Activated CD8-positive, alpha-beta T cell treated with anti-CD3 and anti-CD28 coated beads for 36 hours (primary cell): ENCODE data around the gene ZSWIM1. TPM values are rescaled to one million over a fixed set of nuclear protein-coding genes. Genes with fewer than 3 reads are reported as not detected.
A peak's percentile ranks its signal among the peaks of the same experiment; 100 is the strongest.

ENCODE experiments used
- ATAC-seq: fragments of 200-7000 bp; cut with Tn5 transposase; one replicate; pipeline ENCODE4 v1.10.0; 2021; ENCODE audit warnings: mild to moderate bottlenecking, moderate library complexity
- CTCF ChIA-PET: fragments of 350-600 bp; sonication (Branson Sonifier 250); formaldehyde crosslinking; loops from one replicate; lab custom pipeline; 2021; ENCODE audit warnings: antibody characterized with exemption; lab: Charles Lee
- POLR2A ChIA-PET: fragments of 350-600 bp; sonication (Branson Sonifier 250); formaldehyde crosslinking; loops from one replicate; lab custom pipeline; 2021; ENCODE audit warnings: antibody characterized with exemption; lab: Charles Lee
- DNase-seq: peaks from one replicate; pipeline ENCODE4 v3.0.0-alpha.2; 2020
- H3K27ac Mint-ChIP-seq: one replicate; pipeline ENCODE4 v1.8.0; 2021; ENCODE audit warnings: mild to moderate bottlenecking, mixed read lengths
- H3K27me3 Mint-ChIP-seq: one replicate; pipeline ENCODE4 v1.8.0; 2021; ENCODE audit warnings: mixed read lengths
- H3K36me3 Mint-ChIP-seq: one replicate; pipeline ENCODE4 v1.8.0; 2021; ENCODE audit warnings: low read depth, mixed read lengths
- H3K4me1 Mint-ChIP-seq: one replicate; pipeline ENCODE4 v1.8.0; 2021; ENCODE audit warnings: low read depth, mixed read lengths
- H3K4me3 Mint-ChIP-seq: one replicate; pipeline ENCODE4 v1.8.0; 2021; ENCODE audit warnings: mild to moderate bottlenecking, moderate library complexity, mixed read lengths
- H3K9me3 Mint-ChIP-seq: one replicate; pipeline ENCODE4 v1.8.0; 2021; ENCODE audit warnings: mixed read lengths
- intact Hi-C: fragments of 100-400 bp; cut with micrococcal nuclease; formaldehyde crosslinking; loops from one replicate; pipeline ENCODE4 v1.10.0; 2022
- total RNA-seq, 2 experiments: library from RNA; stranded (reverse); gene quantifications; one replicate each; pipeline ENCODE4 v1.2.3, GENCODE V29; 2021
- TF ChIP-seq, protein P1 (sequence below): fragments of 200-600 bp; IDR thresholded peaks from one replicate; pipeline ENCODE4 v1.8.0; 2022; ENCODE audit warnings: antibody characterized with exemption, mild to moderate bottlenecking

Gene ZSWIM1
- total RNA-seq, 2 experiments from 2014 or later = 8.2 to 9.1 TPM

GRCh38 chr20:45851501-45851900 lies 29.5 kb upstream of the ZSWIM1 start:
- ATAC-seq (no peak), DNase-seq (no peak)
- Mint-ChIP-seq H3K36me3 (peaks cover 13% of the 10 kb centered on the region), H3K4me3 (no peak overlapping the region), H3K4me1 (peaks cover 27% of the 10 kb centered on the region), H3K27me3 (no peaks in the 10 kb centered on the region), H3K27ac (no peak overlapping the region), H3K9me3 (no peaks in the 10 kb centered on the region)
- intact Hi-C loops = no loop called here
- TF ChIP-seq, protein P1, sequence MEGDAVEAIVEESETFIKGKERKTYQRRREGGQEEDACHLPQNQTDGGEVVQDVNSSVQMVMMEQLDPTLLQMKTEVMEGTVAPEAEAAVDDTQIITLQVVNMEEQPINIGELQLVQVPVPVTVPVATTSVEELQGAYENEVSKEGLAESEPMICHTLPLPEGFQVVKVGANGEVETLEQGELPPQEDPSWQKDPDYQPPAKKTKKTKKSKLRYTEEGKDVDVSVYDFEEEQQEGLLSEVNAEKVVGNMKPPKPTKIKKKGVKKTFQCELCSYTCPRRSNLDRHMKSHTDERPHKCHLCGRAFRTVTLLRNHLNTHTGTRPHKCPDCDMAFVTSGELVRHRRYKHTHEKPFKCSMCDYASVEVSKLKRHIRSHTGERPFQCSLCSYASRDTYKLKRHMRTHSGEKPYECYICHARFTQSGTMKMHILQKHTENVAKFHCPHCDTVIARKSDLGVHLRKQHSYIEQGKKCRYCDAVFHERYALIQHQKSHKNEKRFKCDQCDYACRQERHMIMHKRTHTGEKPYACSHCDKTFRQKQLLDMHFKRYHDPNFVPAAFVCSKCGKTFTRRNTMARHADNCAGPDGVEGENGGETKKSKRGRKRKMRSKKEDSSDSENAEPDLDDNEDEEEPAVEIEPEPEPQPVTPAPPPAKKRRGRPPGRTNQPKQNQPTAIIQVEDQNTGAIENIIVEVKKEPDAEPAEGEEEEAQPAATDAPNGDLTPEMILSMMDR = no peak
- ChIA-PET CTCF (interaction anchor here (1.0 kb wide), 1 partner anchor 46 kb away, joined by 4 read pairs; no protein-coding TSS in a partner anchor), POLR2A (interaction anchor here (1.1 kb wide), 1 partner anchor 39 kb away, joined by 3 read pairs; the partner anchor contains the start of gene UBE2C)

DNA sequence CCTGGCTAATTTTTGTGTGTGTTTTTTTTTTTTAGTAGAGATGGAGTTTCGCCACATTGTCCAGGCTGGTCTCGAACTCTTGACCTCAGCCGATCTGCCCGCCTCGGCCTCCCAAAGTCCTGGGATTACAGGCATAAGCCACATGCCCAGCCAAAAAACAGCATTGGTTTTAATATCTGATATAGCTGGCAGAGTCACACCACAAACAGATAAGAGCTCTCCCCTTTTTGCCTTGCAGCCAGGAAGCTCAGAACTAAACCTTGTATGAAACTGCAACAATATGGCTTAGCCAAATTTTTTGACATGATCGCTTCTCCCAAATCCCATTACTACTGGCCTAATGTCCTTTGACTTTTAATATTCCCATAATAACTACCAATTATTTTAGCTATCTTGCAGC lies 28.7 kb upstream of the ZSWIM1 start:
- ATAC-seq (no peak), DNase-seq (no peak)
- intact Hi-C loops = no loop called here
- Mint-ChIP-seq H3K27me3 (no peaks in the 10 kb centered on the region), H3K27ac (no peak overlapping the region), H3K36me3 (peaks cover 12% of the 10 kb centered on the region), H3K4me1 (peaks cover 28% of the 10 kb centered on the region), H3K9me3 (no peaks in the 10 kb centered on the region), H3K4me3 (no peak overlapping the region)
- TF ChIP-seq, protein P1 = no peak
- POLR2A ChIA-PET = interaction anchor here (1.1 kb wide), 1 partner anchor 39 kb away, joined by 3 read pairs; the partner anchor contains the start of gene UBE2C
- CTCF ChIA-PET = interaction anchor here (1.0 kb wide), 3 partner anchors 39 to 118 kb away, joined by 3 to 4 read pairs (median 3); no protein-coding TSS in a partner anchor

DNA sequence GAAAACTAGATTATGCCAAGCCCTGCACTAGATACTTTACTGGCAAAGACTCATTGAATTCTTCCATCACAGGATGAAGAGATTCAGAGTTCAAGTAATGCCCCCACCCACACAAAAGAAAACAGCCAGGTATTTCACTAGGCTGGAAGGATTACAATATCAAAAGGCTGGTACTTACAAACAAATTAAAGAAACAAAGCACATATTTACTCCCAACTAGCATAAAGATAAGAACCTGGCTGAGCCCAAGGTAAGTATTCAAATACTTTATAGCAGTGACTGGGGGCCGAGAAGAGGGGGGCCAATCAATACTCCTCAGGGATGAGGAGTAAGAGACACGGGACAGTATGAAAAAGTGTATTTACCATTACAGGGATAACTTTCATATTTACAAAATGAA lies 27.5 kb upstream of the ZSWIM1 start:
- TF ChIP-seq, protein P1 = no peak
- ChIA-PET CTCF (interaction anchor here (1.0 to 1.1 kb wide), 2 partner anchors 9 to 117 kb away, joined by 3 read pairs; no protein-coding TSS in a partner anchor), POLR2A (no interaction called here)
- Mint-ChIP-seq H3K4me1 (peaks cover 33% of the 10 kb centered on the region), H3K27ac (no peak overlapping the region), H3K4me3 (no peak overlapping the region), H3K36me3 (peaks cover 12% of the 10 kb centered on the region), H3K9me3 (no peaks in the 10 kb centered on the region), H3K27me3 (no peaks in the 10 kb centered on the region)
- intact Hi-C loops = no loop called here
- no peak for DNase-seq
- ATAC-seq = no peak

DNA sequence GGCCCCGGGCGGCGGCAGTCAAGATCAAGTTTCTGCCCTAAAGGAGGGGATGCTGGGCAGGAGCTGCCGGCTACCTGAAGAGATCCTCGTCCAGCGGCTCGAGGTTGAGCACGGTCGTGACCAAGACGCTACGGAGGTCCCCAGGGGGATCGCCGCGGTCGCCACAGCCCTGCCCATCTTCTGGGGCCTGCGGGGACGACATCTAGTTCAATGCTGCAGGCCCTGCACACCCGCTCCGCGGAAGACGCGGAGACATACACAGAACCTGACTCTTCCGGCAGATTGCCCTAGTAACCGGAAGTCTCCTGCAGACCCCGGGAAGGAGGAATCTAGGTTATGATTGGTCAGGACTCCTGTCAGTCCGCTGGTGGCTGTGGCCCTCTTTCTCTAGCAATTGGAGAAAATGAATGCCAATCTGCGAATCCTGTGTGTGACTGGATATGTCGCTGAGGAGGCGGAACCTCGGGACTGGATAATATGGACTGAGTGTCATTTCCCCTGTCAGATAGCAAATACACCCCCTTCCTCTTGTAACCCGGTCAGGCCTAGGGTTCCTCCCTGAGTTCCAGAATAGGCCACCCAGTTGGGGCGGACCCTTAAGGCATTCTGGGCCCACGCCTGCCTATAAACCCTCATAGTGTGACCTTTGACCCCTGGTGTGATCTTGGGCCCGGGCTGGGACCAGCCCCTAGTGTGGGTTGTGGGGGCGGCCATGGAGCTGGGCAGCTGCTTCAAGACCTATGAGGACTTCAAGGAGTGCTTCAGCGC lies 23.7 kb upstream of the ZSWIM1 start, which contains the start of the genes ACOT8 and ZSWIM3:
ACOT8 (minus strand) TSS at position 279 of the 768 bp plus-strand sequence; CDS start at position 202, 77 bp downstream.
ZSWIM3 (plus strand) TSS at position 501 of the 768 bp plus-strand sequence; CDS start at position 713, 212 bp downstream.
- H3K27me3 Mint-ChIP-seq = no peaks in the 10 kb centered on the region
- H3K4me3 Mint-ChIP-seq = peak within 1 kb of the TSS; percentile 97
- DNase-seq (peak; percentile 98), ATAC-seq (peak; percentile 96)
- CTCF ChIA-PET = interaction anchor here (0.7 to 3.1 kb wide), 6 partner anchors 9 to 564 kb away, joined by 3 to 15 read pairs (median 4); partner anchors contain the start of gene ZSWIM1
- H3K36me3 Mint-ChIP-seq = peaks cover 4% of the 10 kb centered on the region
- peaks cover 42% of the 10 kb centered on the region for H3K4me1 Mint-ChIP-seq
- TF ChIP-seq, protein P1 = no peak
- POLR2A ChIA-PET = interaction anchor here (1.3 to 3.6 kb wide), 8 partner anchors 9 to 115 kb away, joined by 3 to 19 read pairs (median 6); partner anchors contain the start of genes CTSA, NEURL2, UBE2C and ZNF335
- peak within 1 kb of the TSS; percentile 99 for H3K27ac Mint-ChIP-seq
- no peaks in the 10 kb centered on the region for H3K9me3 Mint-ChIP-seq
- intact Hi-C loops = loop anchor here (5.0 kb wide), 1 partner anchor 45 kb away; the partner anchor contains the start of gene UBE2C
